Gastrocnemius medialis (tissue), 4 donors: Measurements from ENCODE around the gene MYL6.

ENCODE experiments used
- CTCF ChIP-seq, 5 experiments: fragments of 450-650 bp in 3 of 5; fragments of 200-600 bp in 2 of 5; sonication (generic) in 2 of 5; IDR thresholded peaks in 4 of 5; conservative IDR thresholded peaks in 1 of 5; 1 replicate in 4 of 5; 2 replicates in 1 of 5; pipeline ENCODE4 v1.5.1; 2016 to 2019; ENCODE audit warnings: antibody characterized with exemption in 5 of 5, mild to moderate bottlenecking in 3 of 5, moderate library complexity in 3 of 5
- POLR2A ChIP-seq, 2 donors: fragments of 450-650 bp; IDR thresholded peaks; one replicate each; pipeline ENCODE4 v1.6.1; 2017; ENCODE audit warnings: antibody characterized with exemption in 2 of 2, mild to moderate bottlenecking in 2 of 2, moderate library complexity in 2 of 2

- TF ChIP-seq CTCF (IDR thresholded peaks at IDR 0.05 in 4 of 5, conservative IDR thresholded peaks at IDR 0.05 in 1 of 5) (no peak), POLR2A (IDR thresholded peaks at IDR 0.05) (no peak)
These were observed 16.0 kb upstream of the MYL6 start for GRCh38 chr12:56141946-56142784.
